Activated CD4-positive, alpha-beta T cell treated with anti-CD3 and anti-CD28 coated beads for 36 hours (primary cell): ENCODE data around the gene OGDH. TPM values are rescaled to one million over a fixed set of nuclear protein-coding genes. Genes with fewer than 3 reads are reported as not detected.
"Not testable (repeated sequence)": the region's sequence is repeated elsewhere in the genome, so short reads cannot be mapped to it uniquely, and the experiment has no call there.

Experiments used
- ATAC-seq: fragments of 200-7000 bp; cut with Tn5 transposase; one replicate; pipeline ENCODE4 v1.10.0; 2021; ENCODE audit warnings: mild to moderate bottlenecking, moderate library complexity
- CTCF ChIA-PET: fragments of 350-600 bp; sonication (Branson Sonifier 250); formaldehyde crosslinking; loops from one replicate; lab custom pipeline; 2021; ENCODE audit warnings: antibody characterized with exemption; lab: Charles Lee
- POLR2A ChIA-PET: fragments of 350-600 bp; sonication (Branson Sonifier 250); formaldehyde crosslinking; loops from one replicate; lab custom pipeline; 2021; ENCODE audit warnings: antibody characterized with exemption, inconsistent platforms; lab: Charles Lee
- DNase-seq: peaks from one replicate; pipeline ENCODE4 v3.0.0-alpha.2; 2020
- H3K27ac Mint-ChIP-seq: one replicate; pipeline ENCODE4 v1.8.0; 2021; ENCODE audit warnings: mixed read lengths
- H3K27me3 Mint-ChIP-seq: one replicate; pipeline ENCODE4 v1.8.0; 2021; ENCODE audit warnings: mixed read lengths
- H3K36me3 Mint-ChIP-seq: one replicate; pipeline ENCODE4 v1.8.0; 2021; ENCODE audit warnings: low read depth, mixed read lengths
- H3K4me1 Mint-ChIP-seq: one replicate; pipeline ENCODE4 v1.8.0; 2021; ENCODE audit warnings: mixed read lengths
- H3K4me3 Mint-ChIP-seq: one replicate; pipeline ENCODE4 v1.8.0; 2021; ENCODE audit warnings: mild to moderate bottlenecking, moderate library complexity, mixed read lengths
- H3K9me3 Mint-ChIP-seq: one replicate; pipeline ENCODE4 v1.8.0; 2021; ENCODE audit warnings: low read depth, mixed read lengths
- intact Hi-C, 2 experiments: fragments of 100-400 bp; cut with DNase I in 1 of 2; cut with micrococcal nuclease in 1 of 2; formaldehyde crosslinking; loops; one replicate each; pipeline versions ENCODE4 v1.14.2 to v1.15.1; 2022 to 2024; cut with DNase I, micrococcal nuclease
- total RNA-seq, 2 experiments: library from RNA; stranded (reverse); gene quantifications; one replicate each; pipeline ENCODE4 v1.2.3, GENCODE V29; 2021

The OGDH gene
- total RNA-seq: 10 to 100 TPM; 80.3 to 90.1 TPM

- intact Hi-C loops: loop anchor here (1.0 to 2.0 kb wide), 16 partner anchors 11 to 524 kb away; partner anchors contain the start of genes CCM2 (in 2 of the 2), H2AZ2 (in 2 of the 2), PPIA (in 2 of the 2) and PURB (in 2 of the 2)
- H3K4me1 Mint-ChIP-seq: peaks cover 33% of the 10 kb centered on the region
- POLR2A ChIA-PET: interaction anchor here (0.6 to 2.7 kb wide), 15 partner anchors 9 to 296 kb away, joined by 3 to 23 read pairs (median 7); partner anchors contain the start of genes DDX56, H2AZ2, PURB and TMED4
- ATAC-seq (peak; percentile 98), DNase-seq (peak; percentile 100)
- no peaks in the 10 kb centered on the region for H3K27me3 Mint-ChIP-seq
- peaks cover 15% of the 10 kb centered on the region for H3K36me3 Mint-ChIP-seq
- CTCF ChIA-PET: interaction anchor here (0.6 to 1.5 kb wide), 8 partner anchors 11 to 292 kb away, joined by 3 to 7 read pairs (median 4); partner anchors contain the start of gene TMED4
- peak within 1 kb of the TSS; percentile 97 for H3K27ac Mint-ChIP-seq
- H3K4me3 Mint-ChIP-seq: peak within 1 kb of the TSS; percentile 92
- no peaks in the 10 kb centered on the region for H3K9me3 Mint-ChIP-seq
Observed at GRCh38 chr7:44606341-44607140, at the start of gene OGDH. Gene OGDH, plus strand, starts transcription at chr7:44606627. Its CDS starts 17,717 bp downstream, at chr7:44624344.

GRCh38 chr7:44557485-44557884 is 48.9 kb upstream of the OGDH start:
- Mint-ChIP-seq H3K27me3 (no peaks in the 10 kb centered on the region), H3K36me3 (no peaks in the 10 kb centered on the region), H3K27ac (no peak overlapping the region), H3K4me1 (no peaks in the 10 kb centered on the region), H3K9me3 (no peaks in the 10 kb centered on the region), H3K4me3 (no peak overlapping the region)
- intact Hi-C loops: no loop called here
- ChIA-PET POLR2A (no interaction called here), CTCF (no interaction called here)
- ATAC-seq: no peak
- DNase-seq: no peak

GRCh38 chr7:44559485-44559884 is 46.9 kb upstream of the OGDH start:
- Mint-ChIP-seq H3K4me1 (no peaks in the 10 kb centered on the region), H3K27me3 (no peaks in the 10 kb centered on the region), H3K9me3 (no peaks in the 10 kb centered on the region), H3K27ac (no peak overlapping the region), H3K4me3 (no peak overlapping the region), H3K36me3 (peaks cover 10% of the 10 kb centered on the region)
- intact Hi-C loops: no loop called here
- ChIA-PET CTCF (interaction anchor here (0.7 kb wide), 1 partner anchor 640 kb away, joined by 3 read pairs; no protein-coding TSS in a partner anchor), POLR2A (interaction anchor here (0.7 kb wide), 1 partner anchor 13 kb away, joined by 3 read pairs; no protein-coding TSS in a partner anchor)
- no peak for ATAC-seq
- DNase-seq: no peak

GRCh38 chr7:44561481-44561880 is 44.9 kb upstream of the OGDH start:
- CTCF ChIA-PET: no interaction called here
- ATAC-seq (no peak), DNase-seq (no peak)
- Mint-ChIP-seq H3K4me1 (peaks cover 2% of the 10 kb centered on the region), H3K36me3 (peaks cover 25% of the 10 kb centered on the region), H3K9me3 (no peaks in the 10 kb centered on the region), H3K27ac (no peak overlapping the region), H3K27me3 (no peaks in the 10 kb centered on the region), H3K4me3 (no peak overlapping the region)
- POLR2A ChIA-PET: no interaction called here
- intact Hi-C loops: no loop called here

GRCh38 chr7:44561962-44562621 is 44.3 kb upstream of the OGDH start:
- POLR2A ChIA-PET: no interaction called here

GRCh38 chr7:44562622-44562962 is 43.8 kb upstream of the OGDH start:
- ATAC-seq, POLR2A ChIA-PET: not testable (repeated sequence)
- CTCF ChIA-PET: interaction anchor here (0.6 to 3.7 kb wide), 2 partner anchors 12 to 121 kb away, joined by 3 to 23 read pairs; partner anchors contain the start of gene DDX56

More at GRCh38 chr7:44561962-44562621, 44.3 kb upstream of the OGDH start:
- CTCF ChIA-PET: interaction anchor here (0.6 kb wide), 1 partner anchor 121 kb away, joined by 3 read pairs; no protein-coding TSS in a partner anchor
- Mint-ChIP-seq H3K4me1 (peaks cover 3% of the 10 kb centered on the region), H3K9me3 (no peaks in the 10 kb centered on the region), H3K27me3 (no peaks in the 10 kb centered on the region), H3K4me3 (no peak overlapping the region), H3K36me3 (peaks cover 26% of the 10 kb centered on the region), H3K27ac (no peak overlapping the region)
- intact Hi-C loops: no loop called here
- ATAC-seq: no peak
- DNase-seq: no peak

GRCh38 chr7:44563171-44563679 is 43.2 kb upstream of the OGDH start:
- Mint-ChIP-seq H3K4me1 (peaks cover 3% of the 10 kb centered on the region), H3K9me3 (no peaks in the 10 kb centered on the region), H3K4me3 (no peak overlapping the region), H3K27me3 (no peaks in the 10 kb centered on the region), H3K27ac (no peak overlapping the region), H3K36me3 (peaks cover 35% of the 10 kb centered on the region)
- ATAC-seq (no peak), DNase-seq (no peak)
- POLR2A ChIA-PET: no interaction called here
- CTCF ChIA-PET: interaction anchor here (3.7 kb wide), 1 partner anchor 11 kb away, joined by 23 read pairs; the partner anchor contains the start of gene DDX56
- intact Hi-C loops: no loop called here

More at GRCh38 chr7:44562622-44562962, 43.8 kb upstream of the OGDH start:
- H3K9me3 Mint-ChIP-seq, H3K27ac Mint-ChIP-seq, H3K27me3 Mint-ChIP-seq, DNase-seq, intact Hi-C loops, H3K4me3 Mint-ChIP-seq, H3K4me1 Mint-ChIP-seq: not testable (repeated sequence)
- peaks cover 28% of the 10 kb centered on the region for H3K36me3 Mint-ChIP-seq

- intact Hi-C loops: loop anchor here (1.0 to 5.0 kb wide), 3 partner anchors 217 to 323 kb away; no protein-coding TSS in a partner anchor
- H3K36me3 Mint-ChIP-seq: peaks cover 48% of the 10 kb centered on the region
- H3K27ac Mint-ChIP-seq: no peak overlapping the region
Observed at GRCh38 chr7:44564606-44565005, 41.8 kb upstream of the OGDH start.

GRCh38 chr7:44565097-44565794 is 41.2 kb upstream of the OGDH start:
- H3K27me3 Mint-ChIP-seq: no peaks in the 10 kb centered on the region
- no peaks in the 10 kb centered on the region for H3K9me3 Mint-ChIP-seq
- CTCF ChIA-PET: interaction anchor here (0.5 to 3.7 kb wide), 43 partner anchors 9 to 540 kb away, joined by 3 to 23 read pairs (median 4); partner anchors contain the start of genes DDX56, H2AZ2 and NUDCD3
- peak; percentile 91 for ATAC-seq
- H3K27ac Mint-ChIP-seq: peak overlapping the region; percentile 40
- peaks cover 55% of the 10 kb centered on the region for H3K36me3 Mint-ChIP-seq
- H3K4me1 Mint-ChIP-seq: peaks cover 6% of the 10 kb centered on the region
- no peak overlapping the region for H3K4me3 Mint-ChIP-seq
- DNase-seq: peak; percentile 79
- intact Hi-C loops: loop anchor here (1.0 to 5.0 kb wide), 3 partner anchors 218 to 324 kb away; no protein-coding TSS in a partner anchor
- POLR2A ChIA-PET: interaction anchor here (1.0 to 1.5 kb wide), 2 partner anchors 9 to 74 kb away, joined by 3 to 7 read pairs; partner anchors contain the start of gene DDX56

More at GRCh38 chr7:44564606-44565005, 41.8 kb upstream of the OGDH start:
- Mint-ChIP-seq H3K4me1 (peaks cover 4% of the 10 kb centered on the region), H3K9me3 (no peaks in the 10 kb centered on the region), H3K27me3 (no peaks in the 10 kb centered on the region), H3K4me3 (no peak overlapping the region)
- no peak for ATAC-seq
- POLR2A ChIA-PET: interaction anchor here (1.5 kb wide), 1 partner anchor 10 kb away, joined by 7 read pairs; the partner anchor contains the start of gene DDX56
- CTCF ChIA-PET: interaction anchor here (0.5 to 3.7 kb wide), 31 partner anchors 10 to 427 kb away, joined by 3 to 23 read pairs (median 4); partner anchors contain the start of genes DDX56, H2AZ2 and NUDCD3
- DNase-seq: no peak
